DND-41 (cell line): ENCODE measurements around the gene IRF4.
"Not testable (repeated sequence)": the region's sequence is repeated elsewhere in the genome, so short reads cannot be mapped to it uniquely, and the experiment has no call there.

Source experiments
- ATAC-seq: fragments of 200-7000 bp; cut with Tn5 transposase; 3 replicates; pipeline ENCODE4 v1.9.1; 2021; ENCODE audit warnings: low read depth; ENCODE audit not compliant: insufficient read depth
- DNase-seq: peaks from one replicate; pipeline ENCODE4 v3.0.0-alpha.2; 2020
- H2AFZ ChIP-seq: 2 replicates; pipeline ENCODE4 v1.6.0; 2012; ENCODE audit warnings: low read depth, low read length
- H3K27ac ChIP-seq: 2 replicates; pipeline ENCODE4 v1.5.1; 2012; ENCODE audit warnings: low read length, inconsistent platforms
- H3K27me3 ChIP-seq: fragments of 200-600 bp; sonication (generic); 2 replicates; pipeline ENCODE4 v1.6.0; 2012; ENCODE audit warnings: low read length, mild to moderate bottlenecking, inconsistent platforms; ENCODE audit not compliant: insufficient read depth, poor library complexity
- H3K36me3 ChIP-seq: 2 replicates; pipeline ENCODE4 v1.5.1; 2012; ENCODE audit warnings: low read length, inconsistent platforms; ENCODE audit not compliant: insufficient read depth
- H3K4me1 ChIP-seq: 2 replicates; pipeline ENCODE4 v1.5.1; 2012; ENCODE audit warnings: mild to moderate bottlenecking, low read length; ENCODE audit not compliant: insufficient read depth
- H3K4me2 ChIP-seq: 2 replicates; pipeline ENCODE4 v1.6.0; 2012; ENCODE audit warnings: mild to moderate bottlenecking, moderate library complexity, low read length, inconsistent platforms; ENCODE audit not compliant: insufficient read depth
- H3K4me3 ChIP-seq, 2 experiments: fragments of 200-600 bp in 1 of 2; shearing (Covaris generic) in 1 of 2; 2 replicates each; pipeline ENCODE4 v1.5.1; 2012 to 2016; ENCODE audit warnings: inconsistent platforms in 2 of 2, low read length in 2 of 2, mild to moderate bottlenecking in 2 of 2, low read depth in 1 of 2, moderate library complexity in 1 of 2
- H3K79me2 ChIP-seq: 2 replicates; pipeline ENCODE4 v1.6.0; 2012; ENCODE audit warnings: low read length, inconsistent platforms; ENCODE audit not compliant: insufficient read depth
- H3K9ac ChIP-seq: 2 replicates; pipeline ENCODE4 v1.6.0; 2012; ENCODE audit warnings: low read depth, mild to moderate bottlenecking, inconsistent platforms, low read length, moderate library complexity
- H3K9me3 ChIP-seq: 2 replicates; pipeline ENCODE4 v1.5.1; 2012; ENCODE audit warnings: low read length, moderate library complexity, mild to moderate bottlenecking, inconsistent platforms; ENCODE audit not compliant: insufficient read depth, severe bottlenecking
- H4K20me1 ChIP-seq: 2 replicates; pipeline ENCODE4 v1.6.0; 2012; ENCODE audit warnings: low read length; ENCODE audit not compliant: insufficient read depth
- EZH2 ChIP-seq: IDR thresholded peaks from 3 replicates; pipeline ENCODE4 v1.6.1; 2012; ENCODE audit warnings: borderline replicate concordance, low read depth, mild to moderate bottlenecking, moderate library complexity, low read length, inconsistent platforms; ENCODE audit not compliant: severe bottlenecking
- TF ChIP-seq, protein P1 (sequence below): IDR thresholded peaks from 2 replicates; pipeline ENCODE4 v1.5.1; 2012; ENCODE audit warnings: borderline replicate concordance, low read length, moderate library complexity, mild to moderate bottlenecking; ENCODE audit not compliant: poor library complexity, severe bottlenecking; ENCODE audit errors: extremely low read depth

The IRF4 gene

DNA sequence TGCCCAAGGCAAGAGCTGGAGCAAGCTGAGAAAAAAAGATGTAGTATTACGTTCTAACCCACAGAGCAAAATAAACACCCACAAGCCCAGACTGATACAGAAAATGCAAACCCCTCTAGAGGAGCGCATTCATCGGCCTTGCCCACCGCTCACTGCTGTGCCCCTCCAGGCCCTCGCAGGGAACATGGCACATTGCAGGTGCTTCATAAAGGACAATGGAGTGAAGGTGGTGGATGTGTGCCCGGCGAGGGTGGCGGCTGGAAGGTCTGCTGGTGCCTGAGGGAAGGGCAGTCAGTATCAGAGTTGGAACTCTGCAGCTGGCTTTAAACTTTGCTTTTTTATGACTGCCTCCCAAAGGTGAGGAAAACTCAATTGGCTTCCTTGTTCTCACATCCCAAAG lies 18.5 kb upstream of the IRF4 start:
- Histone ChIP-seq H3K9me3 (no peaks in the 10 kb centered on the region), H3K4me1 (peaks cover 6% of the 10 kb centered on the region), H3K27ac (no peak overlapping the region), H3K4me2 (no peak overlapping the region), H3K27me3 (no peaks in the 10 kb centered on the region), H3K79me2 (no peaks in the 10 kb centered on the region), H3K9ac (no peak overlapping the region), H3K36me3 (no peaks in the 10 kb centered on the region), H3K4me3 (no peak overlapping the region), H4K20me1 (no peaks in the 10 kb centered on the region), H2AFZ (no peak overlapping the region)
- DNase-seq (no peak), ATAC-seq (no peak)
- TF ChIP-seq, protein P1, sequence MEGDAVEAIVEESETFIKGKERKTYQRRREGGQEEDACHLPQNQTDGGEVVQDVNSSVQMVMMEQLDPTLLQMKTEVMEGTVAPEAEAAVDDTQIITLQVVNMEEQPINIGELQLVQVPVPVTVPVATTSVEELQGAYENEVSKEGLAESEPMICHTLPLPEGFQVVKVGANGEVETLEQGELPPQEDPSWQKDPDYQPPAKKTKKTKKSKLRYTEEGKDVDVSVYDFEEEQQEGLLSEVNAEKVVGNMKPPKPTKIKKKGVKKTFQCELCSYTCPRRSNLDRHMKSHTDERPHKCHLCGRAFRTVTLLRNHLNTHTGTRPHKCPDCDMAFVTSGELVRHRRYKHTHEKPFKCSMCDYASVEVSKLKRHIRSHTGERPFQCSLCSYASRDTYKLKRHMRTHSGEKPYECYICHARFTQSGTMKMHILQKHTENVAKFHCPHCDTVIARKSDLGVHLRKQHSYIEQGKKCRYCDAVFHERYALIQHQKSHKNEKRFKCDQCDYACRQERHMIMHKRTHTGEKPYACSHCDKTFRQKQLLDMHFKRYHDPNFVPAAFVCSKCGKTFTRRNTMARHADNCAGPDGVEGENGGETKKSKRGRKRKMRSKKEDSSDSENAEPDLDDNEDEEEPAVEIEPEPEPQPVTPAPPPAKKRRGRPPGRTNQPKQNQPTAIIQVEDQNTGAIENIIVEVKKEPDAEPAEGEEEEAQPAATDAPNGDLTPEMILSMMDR, result no peak
- TF ChIP-seq EZH2, result no peak

DNA sequence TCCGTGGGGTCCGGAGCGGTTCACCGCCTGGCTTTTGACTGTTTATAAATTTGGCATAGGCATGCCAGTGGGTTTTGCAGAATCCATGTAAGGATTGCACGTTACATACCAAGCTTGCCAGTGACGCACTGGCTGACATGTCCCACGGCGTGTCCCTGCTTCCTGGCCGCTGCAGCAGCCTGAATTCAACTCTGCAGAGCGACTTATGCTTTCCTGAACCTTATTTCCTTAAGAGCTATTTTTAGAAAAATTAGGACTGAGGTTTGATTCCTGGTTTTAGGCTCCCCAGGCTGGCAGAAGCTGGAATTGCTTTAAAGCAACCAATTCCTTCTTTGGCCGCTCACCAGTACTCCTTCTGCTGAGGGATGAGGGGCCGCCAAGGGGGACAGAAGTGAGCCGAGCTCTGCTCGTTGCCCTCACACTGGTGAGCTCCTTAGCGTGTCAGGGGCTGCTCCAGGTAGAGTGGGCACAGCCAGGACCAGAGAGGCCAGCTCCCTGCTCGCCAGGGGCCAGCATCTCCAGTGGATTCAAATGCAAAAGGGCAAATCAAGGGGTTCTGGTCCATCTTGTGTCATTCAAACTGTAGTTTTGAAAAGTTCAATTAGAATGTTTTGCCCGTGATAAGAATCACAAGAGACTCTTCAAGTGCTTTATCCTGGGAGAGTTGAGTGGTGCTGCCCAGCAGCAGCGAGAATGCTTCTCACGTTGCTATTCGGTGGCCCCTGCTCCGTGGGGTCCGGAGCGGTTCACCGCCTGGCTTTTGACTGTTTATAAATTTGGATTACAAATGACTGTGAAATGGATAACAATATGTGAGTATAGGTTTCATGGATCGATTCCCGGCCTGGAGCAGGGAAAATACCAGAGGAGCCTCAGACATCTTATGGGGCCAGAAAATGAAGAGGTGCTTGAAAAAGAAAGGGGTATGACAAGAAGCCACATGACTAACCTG lies 17.5 kb upstream of the IRF4 start:
- Histone ChIP-seq H3K27me3 (no peaks in the 10 kb centered on the region), H3K4me1 (peaks cover 6% of the 10 kb centered on the region), H3K79me2 (no peaks in the 10 kb centered on the region), H3K36me3 (no peaks in the 10 kb centered on the region), H3K27ac (no peak overlapping the region), H4K20me1 (no peaks in the 10 kb centered on the region), H2AFZ (no peak overlapping the region), H3K4me3 (no peak overlapping the region), H3K9ac (no peak overlapping the region), H3K4me2 (no peak overlapping the region), H3K9me3 (no peaks in the 10 kb centered on the region)
- TF ChIP-seq EZH2, result no peak
- TF ChIP-seq, protein P1, result no peak
- ATAC-seq (no peak), DNase-seq (no peak)

DNA sequence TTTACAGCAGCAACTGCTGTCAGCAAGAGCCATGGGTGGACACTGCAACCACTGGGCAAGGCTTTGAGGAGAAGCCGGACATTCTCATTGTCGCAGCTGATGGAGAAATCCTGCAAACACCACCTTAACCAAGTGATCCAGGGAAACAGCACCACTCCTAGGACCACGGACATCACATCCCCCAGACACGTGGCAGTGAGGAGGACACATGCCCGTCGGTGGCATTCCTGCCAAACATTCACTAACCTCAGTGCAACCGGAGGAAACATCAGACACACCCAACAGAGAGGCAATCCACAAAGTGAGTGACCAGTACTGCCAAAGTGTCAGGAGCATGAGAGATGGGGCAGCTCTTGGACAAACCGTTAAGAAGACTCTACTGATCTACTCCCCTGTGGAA lies 16.6 kb upstream of the IRF4 start:
- H3K27ac ChIP-seq, result no peak overlapping the region
- no peak overlapping the region for H3K4me3 ChIP-seq
- ATAC-seq (no peak), DNase-seq (no peak)
- peaks cover 6% of the 10 kb centered on the region for H3K4me1 ChIP-seq
- H3K4me2 ChIP-seq, result no peak overlapping the region
- no peaks in the 10 kb centered on the region for H3K9me3 ChIP-seq
- H4K20me1 ChIP-seq, result no peaks in the 10 kb centered on the region
- H2AFZ ChIP-seq, result no peak overlapping the region
- no peaks in the 10 kb centered on the region for H3K27me3 ChIP-seq
- no peak overlapping the region for H3K9ac ChIP-seq
- H3K79me2 ChIP-seq, result no peaks in the 10 kb centered on the region
- TF ChIP-seq EZH2, result no peak
- H3K36me3 ChIP-seq, result no peaks in the 10 kb centered on the region

DNA sequence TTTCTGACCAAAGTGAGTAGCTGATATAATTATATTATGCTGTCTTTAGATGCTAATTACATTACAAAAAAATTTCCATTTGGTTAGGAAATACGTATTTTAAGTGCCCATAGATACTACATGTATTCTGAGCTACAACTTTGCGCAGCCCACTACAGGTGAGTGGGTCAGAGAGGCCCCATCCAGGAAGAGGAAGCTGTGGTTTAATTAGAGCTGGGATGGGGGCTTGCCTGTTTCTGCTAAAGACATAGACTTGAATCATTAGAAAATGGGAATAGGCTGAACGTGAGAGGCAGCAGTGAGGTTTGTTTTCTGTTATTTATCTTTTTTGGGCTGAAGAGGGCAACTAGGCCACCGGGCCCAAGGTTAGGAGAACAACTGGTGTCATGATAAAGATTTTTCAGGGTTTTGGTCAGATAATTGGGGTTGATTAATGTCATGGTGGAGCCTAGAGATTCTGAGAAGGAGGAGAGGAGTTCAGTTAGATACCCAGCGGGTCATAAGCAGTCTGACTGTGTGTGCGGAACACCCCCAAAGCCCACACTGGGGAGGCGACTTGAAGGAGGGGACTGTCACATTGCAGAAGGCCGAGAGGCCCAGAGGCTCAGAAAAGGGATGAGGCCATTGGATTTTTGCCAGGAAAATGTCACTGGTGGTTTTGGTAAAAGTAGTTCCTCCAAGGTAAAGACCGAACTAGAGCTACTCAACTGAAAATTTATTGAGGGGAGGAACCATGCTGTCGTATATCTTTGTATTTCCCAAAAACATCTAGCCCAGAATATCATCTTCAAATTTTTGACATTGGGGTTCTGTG lies 14.5 kb upstream of the IRF4 start:
- no peak overlapping the region for H3K4me2 ChIP-seq
- peak; percentile 76 for ATAC-seq
- TF ChIP-seq, protein P1, result no peak
- TF ChIP-seq EZH2, result no peak

DNA sequence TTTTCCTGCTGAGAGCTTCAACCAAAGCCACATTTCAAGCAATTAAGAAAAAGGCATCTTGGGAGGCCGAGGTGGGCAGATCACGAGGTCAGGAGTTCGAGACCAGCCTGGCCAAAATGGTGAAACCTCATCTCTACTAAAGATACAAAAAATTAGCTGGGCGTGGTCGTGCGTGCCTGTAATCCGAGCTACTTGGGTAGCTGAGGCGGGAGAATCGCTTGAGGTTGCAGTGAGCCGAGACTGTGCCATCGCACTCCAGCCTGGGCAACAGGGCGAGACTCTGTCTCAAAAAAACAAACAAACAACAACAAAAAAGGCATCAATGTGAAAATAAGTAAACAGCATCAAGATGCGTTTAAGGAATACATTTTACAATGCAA lies 13.9 kb upstream of the IRF4 start:
- not testable (repeated sequence) for H3K36me3 ChIP-seq, H3K4me2 ChIP-seq, H4K20me1 ChIP-seq, ATAC-seq, H2AFZ ChIP-seq, H3K9ac ChIP-seq, H3K4me3 ChIP-seq, H3K27me3 ChIP-seq, H3K79me2 ChIP-seq, H3K27ac ChIP-seq, H3K4me1 ChIP-seq, DNase-seq, H3K9me3 ChIP-seq

More for the DNA sequence above, 14.5 kb upstream of the IRF4 start:
- no peaks in the 10 kb centered on the region for H4K20me1 ChIP-seq
- H3K4me1 ChIP-seq, result peaks cover 6% of the 10 kb centered on the region
- H3K9me3 ChIP-seq, result no peaks in the 10 kb centered on the region
- no peaks in the 10 kb centered on the region for H3K27me3 ChIP-seq
- no peaks in the 10 kb centered on the region for H3K79me2 ChIP-seq
- no peak overlapping the region for H3K27ac ChIP-seq
- H3K4me3 ChIP-seq, result no peak overlapping the region
- H3K36me3 ChIP-seq, result no peaks in the 10 kb centered on the region
- DNase-seq, result peak; percentile 21
- H2AFZ ChIP-seq, result no peak overlapping the region
- no peak overlapping the region for H3K9ac ChIP-seq
